Kidney tubule cell (primary cell): ENCODE results near the gene SPATA2.
"Not testable (repeated sequence)": the region's sequence is repeated elsewhere in the genome, so short reads cannot be mapped to it uniquely, and the experiment has no call there.

Source experiments
- DNase-seq: peaks from one replicate; pipeline ENCODE4 v3.0.0-alpha.2; 2018; ENCODE audit warnings: low spot score

The SPATA2 gene, protein sequence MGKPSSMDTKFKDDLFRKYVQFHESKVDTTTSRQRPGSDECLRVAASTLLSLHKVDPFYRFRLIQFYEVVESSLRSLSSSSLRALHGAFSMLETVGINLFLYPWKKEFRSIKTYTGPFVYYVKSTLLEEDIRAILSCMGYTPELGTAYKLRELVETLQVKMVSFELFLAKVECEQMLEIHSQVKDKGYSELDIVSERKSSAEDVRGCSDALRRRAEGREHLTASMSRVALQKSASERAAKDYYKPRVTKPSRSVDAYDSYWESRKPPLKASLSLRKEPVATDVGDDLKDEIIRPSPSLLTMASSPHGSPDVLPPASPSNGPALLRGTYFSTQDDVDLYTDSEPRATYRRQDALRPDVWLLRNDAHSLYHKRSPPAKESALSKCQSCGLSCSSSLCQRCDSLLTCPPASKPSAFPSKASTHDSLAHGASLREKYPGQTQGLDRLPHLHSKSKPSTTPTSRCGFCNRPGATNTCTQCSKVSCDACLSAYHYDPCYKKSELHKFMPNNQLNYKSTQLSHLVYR

GRCh38 chr20:49915380-49916145 is at the start of gene SPATA2:
SPATA2 (minus strand) TSS chr20:49915529; CDS start chr20:49908490, 7,039 bp downstream.
- DNase-seq, result peak; percentile 95

GRCh38 chr20:49961413-49961812 is 46.1 kb upstream of the SPATA2 start:
- no peak for DNase-seq

GRCh38 chr20:49957089-49957938 is 42.0 kb upstream of the SPATA2 start:
- not testable (repeated sequence) for DNase-seq

DNA sequence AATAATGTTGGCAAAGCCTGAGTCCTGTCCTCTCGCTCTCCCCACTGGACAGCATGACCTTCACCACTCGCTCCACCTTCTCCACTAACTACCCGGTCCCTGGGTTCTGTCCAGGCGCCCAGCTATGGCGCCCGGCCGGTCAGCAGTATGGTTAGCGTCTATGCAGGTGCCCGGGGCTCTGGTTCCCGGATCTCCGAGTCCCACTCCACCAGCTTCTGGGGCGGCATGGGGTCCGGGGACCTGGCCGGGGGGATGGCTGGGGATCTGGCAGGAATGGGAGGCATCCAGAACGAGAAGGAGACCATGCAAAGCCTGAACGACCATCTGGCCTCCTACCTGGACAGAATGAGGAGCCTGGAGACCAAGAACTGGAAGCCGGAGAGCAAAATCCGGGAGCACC is 41.4 kb upstream of the SPATA2 start:
- no peak for DNase-seq

GRCh38 chr20:49955830-49956396 is 40.6 kb upstream of the SPATA2 start:
- not testable (repeated sequence) for DNase-seq

GRCh38 chr20:49955167-49955566 is 39.8 kb upstream of the SPATA2 start:
- no peak for DNase-seq

- DNase-seq, result peak; percentile 56
Observed at GRCh38 chr20:49951151-49951550, 35.8 kb upstream of the SPATA2 start.

DNA sequence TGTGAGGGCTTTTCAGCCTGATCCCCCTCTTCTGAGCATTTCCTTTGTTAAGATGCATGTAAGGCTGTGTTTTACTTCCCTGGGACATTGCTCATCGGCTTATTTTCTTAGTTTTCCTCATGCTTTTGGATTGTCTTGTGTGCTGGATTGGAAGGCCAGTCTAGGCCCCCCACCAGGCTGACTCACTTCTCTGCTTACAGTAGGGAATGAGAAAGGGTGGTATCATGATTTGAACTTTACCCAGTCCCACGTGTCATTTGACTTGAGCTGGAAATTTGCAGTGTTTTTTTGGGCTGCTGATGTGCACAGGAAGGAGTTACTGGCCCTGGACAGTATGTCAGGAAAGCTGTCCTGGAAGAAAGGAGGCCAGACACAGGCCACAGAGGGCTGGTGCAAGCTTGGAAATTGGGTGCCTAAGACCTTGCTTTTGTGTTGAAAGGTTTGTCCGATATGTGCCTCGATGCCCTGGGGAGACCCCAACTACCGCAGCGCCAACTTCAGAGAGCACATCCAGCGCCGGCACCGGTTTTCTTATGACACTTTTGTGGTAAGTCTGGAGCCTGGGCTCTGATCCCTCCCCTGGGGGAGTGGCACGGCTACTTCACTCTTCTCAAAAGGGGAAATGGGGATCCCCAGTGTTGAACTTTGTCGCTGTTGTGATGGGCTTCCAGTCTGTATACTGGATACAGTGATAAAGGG is 33.6 kb upstream of the SPATA2 start:
- peak; percentile 92 for DNase-seq

DNA sequence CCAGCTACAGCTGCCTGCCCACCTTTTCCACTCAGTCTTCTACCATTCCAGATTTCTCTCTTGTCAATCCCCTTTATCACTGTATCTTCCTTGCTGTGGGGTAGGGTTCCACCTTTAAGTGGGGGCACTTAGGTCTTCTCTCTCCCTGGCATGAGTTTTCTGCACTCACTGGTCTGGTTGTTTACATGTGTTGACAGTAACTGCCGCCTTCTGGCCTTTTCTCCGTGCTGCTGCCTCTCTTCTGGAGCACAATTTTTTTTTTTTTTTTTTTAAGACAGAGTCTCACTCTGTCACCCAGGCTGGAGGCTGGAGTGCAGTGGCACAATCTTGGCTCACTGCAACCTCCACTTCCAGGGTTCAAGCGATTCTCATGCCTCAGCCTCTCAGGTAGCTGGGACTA is 32.8 kb upstream of the SPATA2 start:
- DNase-seq, result no peak

GRCh38 chr20:49945701-49946477 is 30.6 kb upstream of the SPATA2 start:
- no peak for DNase-seq

DNA sequence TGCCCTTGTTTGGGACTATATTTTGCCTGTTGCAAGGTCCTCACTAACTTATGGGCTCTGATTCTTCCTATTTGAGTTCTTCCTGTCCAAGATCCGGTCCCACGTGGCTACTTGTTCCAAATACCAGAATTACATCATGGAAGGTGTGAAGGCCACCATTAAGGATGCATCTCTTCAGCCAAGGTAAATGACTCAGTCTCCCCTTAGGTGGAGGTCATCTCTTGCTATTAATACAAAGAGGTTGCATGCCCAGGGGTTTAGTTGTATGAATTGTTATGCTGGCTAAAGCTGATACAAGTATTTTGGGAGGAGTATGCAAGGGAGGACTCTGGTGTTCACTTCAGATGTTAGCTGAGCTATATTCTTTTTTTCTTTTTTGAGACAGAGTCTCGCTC is 30.0 kb upstream of the SPATA2 start:
- DNase-seq, result no peak

DNA sequence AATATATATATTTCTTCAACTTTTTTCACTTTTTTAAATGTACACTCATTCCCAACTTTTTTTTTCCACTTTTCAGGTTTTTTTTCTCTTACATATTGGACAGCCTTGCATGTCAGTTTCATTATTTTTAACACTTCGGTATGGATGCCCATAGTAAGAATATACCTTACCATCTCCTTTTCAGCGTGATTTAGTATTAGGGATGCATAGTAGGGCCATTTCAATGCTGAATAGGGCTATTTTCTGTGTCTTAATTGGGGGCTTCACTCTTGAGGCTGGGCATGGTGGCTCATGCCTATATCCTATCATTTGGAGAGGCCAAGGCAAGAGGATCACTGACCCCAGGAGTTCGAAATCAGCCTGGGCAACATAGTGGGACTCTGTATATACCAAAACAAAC is 27.6 kb upstream of the SPATA2 start:
- no peak for DNase-seq

- DNase-seq, result no peak
Observed at GRCh38 chr20:49942303-49942702, 27.0 kb upstream of the SPATA2 start.

DNA sequence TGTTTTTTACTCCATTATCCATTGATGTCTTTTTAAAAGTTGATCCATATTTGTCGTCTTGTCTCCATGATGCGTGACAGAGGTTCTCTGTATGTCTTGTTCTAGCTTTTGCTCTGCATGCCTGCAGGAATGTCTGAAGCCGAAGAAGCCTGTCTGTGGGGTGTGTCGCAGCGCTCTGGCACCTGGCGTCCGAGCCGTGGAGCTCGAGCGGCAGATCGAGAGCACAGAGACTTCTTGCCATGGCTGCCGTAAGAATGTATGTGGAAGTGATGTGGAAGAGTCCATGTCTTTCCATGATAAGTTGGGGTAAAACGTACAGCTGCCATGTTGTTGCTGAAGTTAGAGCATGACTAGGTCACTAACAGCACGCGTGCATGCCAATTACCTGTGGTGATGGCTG is 26.1 kb upstream of the SPATA2 start:
- DNase-seq, result no peak

- DNase-seq, result peak; percentile 66
Observed at GRCh38 chr20:49938173-49939163, 23.1 kb upstream of the SPATA2 start.

DNA sequence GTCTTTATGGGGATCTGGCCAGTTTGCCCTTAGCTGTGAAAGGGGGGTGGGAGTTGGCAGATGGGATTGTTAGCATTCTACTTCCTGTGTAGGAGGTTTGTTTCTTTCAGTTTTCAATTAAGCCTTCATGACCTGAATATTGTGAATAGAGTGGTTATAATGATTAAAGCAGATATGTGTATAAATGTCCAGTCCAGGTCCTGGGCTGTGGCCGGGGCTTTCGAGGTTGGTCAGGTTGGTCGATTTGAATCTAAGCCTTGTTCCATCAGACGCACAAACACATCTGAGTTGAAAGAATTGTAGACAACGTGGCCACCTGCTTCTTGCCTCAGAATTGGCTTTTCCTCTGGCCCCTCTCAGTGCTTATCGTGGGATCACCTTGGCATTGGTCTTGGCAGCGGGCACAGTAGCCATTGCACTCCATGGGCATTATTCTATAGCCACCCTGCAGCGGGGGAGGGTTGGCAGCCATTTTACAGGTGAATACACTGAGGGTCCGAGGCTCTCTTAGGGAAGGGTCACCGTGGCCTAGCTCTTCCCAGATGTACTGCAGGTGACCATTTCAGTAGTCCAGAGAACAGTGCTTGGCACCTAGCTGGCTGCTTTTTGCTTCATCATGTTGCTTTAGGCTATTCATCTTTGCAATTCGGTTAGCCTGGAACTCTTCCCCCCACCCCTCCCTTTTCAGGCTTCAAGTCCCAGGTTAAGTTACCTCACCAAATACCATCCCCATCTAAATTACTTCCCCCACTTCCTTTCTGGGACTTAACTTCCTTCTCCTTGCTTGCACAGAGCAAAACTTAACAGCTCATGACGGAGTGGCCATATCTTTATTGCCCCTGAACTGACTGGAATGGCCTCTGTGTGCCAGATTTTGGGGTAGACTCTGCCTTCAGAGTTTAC is 21.9 kb upstream of the SPATA2 start:
- DNase-seq, result peak; percentile 83

- peak; percentile 90 for DNase-seq
Observed at GRCh38 chr20:49936153-49937026, 21.1 kb upstream of the SPATA2 start, which contains the start of gene RNF114. RNF114 (plus strand) TSS chr20:49936397; CDS start chr20:49936413, 16 bp downstream.
